NOMO-1 (cell line): ENCODE measurements around the gene DEFB113.

Source experiments
- DNase-seq, 2 experiments: peaks; one replicate each; lab custom pipeline; 2025; ENCODE audit not compliant: unreplicated experiment in 2 of 2; lab: John Stamatoyannopoulos, UW

The DEFB113 gene

GRCh38 chr6:49937811-49938210 is 31.6 kb downstream of the DEFB113 start:
- DNase-seq = no peak

GRCh38 chr6:49937017-49937416 is 32.4 kb downstream of the DEFB113 start:
- DNase-seq = no peak

GRCh38 chr6:49935387-49935786 is 34.0 kb downstream of the DEFB113 start:
- no peak for DNase-seq

- DNase-seq = no peak
Measured at GRCh38 chr6:49934770-49935169, 34.7 kb downstream of the DEFB113 start.

GRCh38 chr6:49933526-49933925 is 35.9 kb downstream of the DEFB113 start:
- DNase-seq = no peak

GRCh38 chr6:49929340-49929739 is 40.1 kb downstream of the DEFB113 start:
- DNase-seq = no peak

GRCh38 chr6:49923826-49924225 is 45.6 kb downstream of the DEFB113 start:
- no peak for DNase-seq

- no peak for DNase-seq
Measured at GRCh38 chr6:49919935-49920644, 49.3 kb downstream of the DEFB113 start.

- DNase-seq = no peak
Measured at GRCh38 chr6:49919261-49919660, 50.2 kb downstream of the DEFB113 start.

GRCh38 chr6:49918787-49919186 is 50.6 kb downstream of the DEFB113 start:
- no peak for DNase-seq
